GM03348 (cell line): ENCODE data around the gene CCDC38.
"Not testable (repeated sequence)": the region's sequence is repeated elsewhere in the genome, so short reads cannot be mapped to it uniquely, and the experiment has no call there.

ENCODE experiments used
- DNase-seq: peaks from one replicate; pipeline ENCODE4 v3.0.0; 2012; ENCODE audit warnings: low spot score

The CCDC38 gene

DNA sequence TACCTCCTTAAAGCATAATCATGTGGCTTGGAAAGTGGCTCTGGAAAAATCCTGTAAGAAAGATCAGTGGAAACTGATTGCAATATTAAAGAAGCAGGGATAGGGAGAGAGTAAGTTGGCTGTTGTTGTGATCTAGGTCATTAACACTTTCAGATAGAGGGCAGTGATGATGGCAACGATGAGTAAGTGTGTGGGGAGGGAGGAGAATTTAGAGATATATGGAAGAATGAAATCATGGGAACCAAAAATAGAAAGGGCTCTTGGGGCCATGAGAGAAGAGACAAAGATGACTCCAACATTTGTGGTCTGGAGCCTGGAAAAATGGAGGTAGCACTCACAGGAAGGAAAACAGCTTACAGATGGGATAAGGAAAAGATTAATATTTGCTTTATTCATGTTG, 60.3 kb downstream of the CCDC38 start:
- peak; percentile 5 for DNase-seq

DNA sequence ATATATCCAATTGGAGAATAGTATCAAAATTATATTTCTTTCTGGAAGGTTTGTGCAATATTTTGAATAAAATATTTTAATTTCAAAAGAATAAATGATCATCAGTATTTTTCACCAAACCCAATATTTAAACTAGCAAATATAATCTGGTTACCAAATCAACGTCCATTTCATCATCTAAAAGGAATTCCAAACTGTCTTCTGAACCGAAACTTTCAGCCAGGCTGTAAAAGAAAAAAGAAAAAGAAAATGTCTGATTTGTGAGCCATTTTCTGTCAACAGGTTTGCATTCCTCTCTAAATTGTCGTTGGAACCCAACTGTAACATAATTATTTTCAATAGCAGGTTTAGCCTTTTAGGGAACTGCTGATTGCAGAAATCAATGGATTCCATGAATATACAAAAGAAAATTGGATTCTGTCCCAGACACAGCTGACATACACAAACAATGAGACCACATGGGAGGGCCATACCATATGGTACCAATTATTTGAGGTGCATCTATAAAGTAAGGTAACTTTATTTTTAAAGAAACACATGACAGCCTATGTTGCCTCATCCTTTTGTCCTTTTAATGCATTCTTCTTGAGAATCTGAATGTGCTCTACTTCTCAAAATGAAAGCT, 61.0 kb downstream of the CCDC38 start:
- DNase-seq: peak; percentile 27

- no peak for DNase-seq
Observed at GRCh38 chr12:95880895-95881294, 61.5 kb downstream of the CCDC38 start.

DNA sequence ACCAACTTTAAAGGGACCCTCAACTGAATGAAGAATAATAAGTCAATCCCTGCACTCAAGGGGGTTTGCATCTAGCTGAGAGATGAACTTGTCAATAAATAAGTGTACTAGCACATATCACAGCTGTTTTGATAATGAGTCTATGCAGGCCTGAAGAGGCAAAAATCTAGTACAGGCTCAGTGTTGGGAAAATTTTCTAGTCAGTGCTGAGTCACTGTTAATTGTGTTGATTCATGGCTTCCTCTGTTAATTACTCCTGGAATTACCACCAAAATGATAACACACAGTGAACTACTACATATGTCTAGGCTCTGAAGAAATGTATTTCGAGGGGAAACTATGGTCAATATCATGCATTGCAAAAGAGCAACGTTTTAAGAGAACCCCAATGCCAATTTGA, 64.8 kb downstream of the CCDC38 start:
- DNase-seq: no peak

DNA sequence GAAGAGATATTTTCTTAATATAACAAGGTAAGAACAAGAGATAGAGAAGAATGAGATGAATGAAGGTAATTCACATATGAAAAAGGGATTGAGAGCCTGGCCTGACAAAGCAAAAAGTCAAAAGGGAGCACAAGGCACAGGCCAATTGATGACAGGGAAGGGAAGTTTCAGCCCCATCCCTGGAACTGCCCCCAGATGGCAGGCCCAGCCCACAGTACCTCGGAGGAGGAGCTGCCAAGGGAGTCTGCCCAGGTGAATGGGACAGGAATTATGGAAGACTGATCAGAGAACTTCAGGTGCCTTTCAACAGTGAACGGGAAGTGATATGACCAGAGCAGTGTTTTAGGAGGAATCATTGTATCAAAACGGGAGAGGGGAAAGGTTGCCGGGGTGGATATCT, 68.0 kb downstream of the CCDC38 start:
- DNase-seq: no peak

DNA sequence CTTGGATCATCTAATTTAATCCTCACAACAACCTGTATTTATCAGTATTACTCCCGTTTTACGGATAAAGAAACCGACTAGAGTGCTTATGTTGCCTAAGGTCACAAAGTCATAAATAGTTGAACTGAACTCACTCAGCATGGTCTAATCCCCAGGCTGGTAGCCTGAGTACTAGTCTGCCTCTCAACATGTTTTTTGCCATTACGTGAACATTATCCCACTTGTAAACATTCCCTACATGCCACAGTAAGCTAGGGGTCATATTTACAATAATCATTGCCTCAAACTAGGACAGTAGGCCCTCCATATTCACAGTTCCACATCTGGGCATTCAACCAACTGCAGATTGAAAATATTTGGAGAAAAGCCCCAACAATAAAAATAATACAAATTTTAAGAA, 71.5 kb downstream of the CCDC38 start:
- no peak for DNase-seq

DNA sequence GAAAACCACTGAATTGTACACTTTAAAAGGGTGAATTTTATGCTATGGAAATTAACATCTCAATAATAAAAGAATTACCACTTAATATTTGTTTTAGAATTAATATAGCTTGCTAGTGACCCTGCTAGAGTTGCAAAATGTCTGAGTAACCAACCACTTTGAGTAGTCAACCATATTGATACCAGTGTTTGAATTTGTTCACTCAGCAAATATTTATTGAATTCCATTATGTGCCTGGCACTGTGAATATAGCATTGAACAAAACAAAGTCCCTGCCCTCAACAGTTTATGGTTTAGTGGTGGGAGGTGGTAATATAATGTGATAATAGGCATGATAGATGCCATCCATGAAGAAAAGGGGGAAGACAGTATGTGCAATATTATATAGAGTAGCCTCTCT, 79.1 kb downstream of the CCDC38 start:
- no peak for DNase-seq

DNA sequence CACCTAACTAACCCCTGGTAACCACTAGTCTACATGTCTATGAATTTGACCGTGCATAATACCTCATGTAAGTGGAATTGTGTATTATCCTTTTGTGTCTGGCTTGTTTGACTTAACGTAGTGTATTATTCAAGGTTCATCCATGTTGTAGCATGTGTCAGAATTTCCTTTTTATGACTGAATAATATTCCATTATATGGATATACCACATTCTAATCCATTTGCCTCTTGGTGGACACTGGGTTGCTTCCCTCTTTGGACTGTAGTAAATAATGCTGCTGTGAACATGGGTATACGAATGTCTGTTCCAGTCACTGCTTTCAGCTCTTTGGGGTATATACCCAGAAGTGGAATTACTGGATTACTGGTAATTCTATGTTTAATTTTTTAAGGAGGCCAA, 80.4 kb downstream of the CCDC38 start:
- no peak for DNase-seq

GRCh38 chr12:95859947-95860850, 82.2 kb downstream of the CCDC38 start:
- no peak for DNase-seq

DNA sequence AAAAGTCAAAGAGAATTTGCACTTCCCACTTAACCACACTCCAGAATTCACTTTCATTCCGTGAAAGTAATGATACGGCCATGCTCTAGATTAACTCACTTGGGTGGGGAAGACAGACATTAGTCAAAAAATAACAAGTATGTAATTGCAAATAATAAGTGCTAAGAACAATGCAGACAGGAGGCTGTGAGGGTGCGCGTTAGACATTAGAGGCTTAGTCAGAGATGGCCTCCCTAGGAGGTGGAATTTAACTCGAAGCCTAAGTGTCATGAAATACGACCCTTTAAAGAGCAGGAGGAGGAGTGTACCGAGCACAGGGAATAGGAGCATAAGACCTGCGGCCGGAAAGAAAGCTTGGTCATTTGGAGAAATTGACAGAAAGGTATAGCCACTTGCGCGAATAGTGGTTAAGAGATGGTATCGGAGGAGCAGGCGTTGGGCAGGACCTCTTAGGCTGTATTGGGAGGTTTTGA, 83.0 kb downstream of the CCDC38 start:
- DNase-seq: peak; percentile 13

GRCh38 chr12:95858451-95859343, 83.7 kb downstream of the CCDC38 start, which contains the start of gene SNRPF:
SNRPF (plus strand) TSS chr12:95858952; CDS start chr12:95859074, 122 bp downstream.
- peak; percentile 100 for DNase-seq

DNA sequence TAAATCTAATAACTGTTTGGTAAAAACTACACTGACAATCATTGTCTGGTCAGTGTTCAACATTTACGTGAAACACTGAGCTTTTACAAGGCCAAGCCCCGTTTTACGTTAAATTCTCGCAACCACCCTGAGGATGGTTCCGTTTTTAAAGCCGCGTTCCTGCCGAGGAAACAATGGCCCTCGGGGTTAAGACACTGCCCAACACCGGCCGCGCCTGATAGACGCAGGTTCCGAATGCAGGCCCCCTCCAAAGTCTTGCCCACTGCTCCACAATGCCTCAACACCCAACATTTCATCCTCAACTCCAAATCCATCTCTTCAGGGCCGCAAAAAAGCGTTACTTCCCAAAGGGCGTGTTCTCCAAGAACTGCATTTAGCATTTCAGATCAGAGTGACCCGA, 84.6 kb downstream of the CCDC38 start:
- DNase-seq: no peak

DNA sequence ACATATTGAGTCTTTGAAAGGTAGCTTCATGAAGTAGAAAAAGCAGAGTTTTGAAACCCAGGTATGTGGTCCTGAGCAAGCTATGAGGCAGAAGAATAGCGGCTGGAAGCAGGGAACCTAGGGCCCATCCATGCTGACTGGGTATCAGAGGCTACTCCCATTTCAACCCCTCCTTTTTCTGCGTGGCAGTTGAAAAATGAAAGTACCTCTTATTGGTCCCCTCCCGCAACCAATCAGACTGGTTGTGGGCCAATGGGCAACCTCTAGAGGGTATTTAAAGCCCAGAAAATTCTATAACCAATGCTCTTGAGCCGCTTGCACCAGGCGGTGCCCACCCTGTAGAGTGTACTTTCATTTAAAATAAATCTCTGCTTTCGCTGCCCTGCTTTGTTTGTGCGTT, 85.3 kb downstream of the CCDC38 start:
- no peak for DNase-seq

GRCh38 chr12:95852133-95852532, 90.3 kb downstream of the CCDC38 start:
- no peak for DNase-seq

GRCh38 chr12:95851606-95852005, 90.8 kb downstream of the CCDC38 start:
- DNase-seq: no peak

DNA sequence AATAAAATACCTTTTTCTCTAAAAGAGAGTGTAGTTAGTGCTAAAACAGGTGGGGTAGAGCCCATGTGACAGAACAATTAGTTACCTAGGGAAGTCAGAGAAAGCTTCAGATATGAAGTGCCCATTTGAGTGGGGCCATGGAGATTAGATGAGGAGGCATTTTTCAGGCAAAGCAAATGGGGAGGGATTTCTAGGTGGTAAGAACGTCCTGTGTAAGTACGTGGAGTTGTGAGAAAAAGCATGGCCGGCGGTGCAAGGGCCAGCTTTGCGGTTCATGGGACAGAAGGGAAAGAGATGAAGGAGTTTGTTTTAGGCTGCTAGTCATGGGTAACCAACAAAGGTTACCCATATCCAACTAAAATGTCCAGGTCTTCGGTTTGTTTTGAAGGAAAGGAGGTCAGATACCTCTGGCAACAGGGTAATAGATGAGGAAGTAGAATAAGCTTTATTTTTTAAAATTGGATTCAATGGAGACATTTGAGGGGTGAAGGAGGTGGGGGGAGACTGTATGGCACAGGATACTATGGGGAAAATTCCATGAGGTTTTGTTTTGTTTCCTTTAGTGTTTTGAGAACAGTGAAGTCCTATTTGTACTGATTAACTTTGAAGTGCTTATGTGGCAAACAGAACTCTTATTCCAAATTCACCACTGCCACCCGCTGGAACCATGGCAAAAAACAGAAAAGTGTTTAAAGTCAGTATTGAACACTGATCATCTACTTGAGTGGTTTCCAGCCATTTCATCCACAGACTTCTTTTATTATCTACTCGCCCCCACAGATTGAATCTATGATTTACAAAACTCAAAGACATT, 93.6 kb downstream of the CCDC38 start:
- DNase-seq: peak; percentile 13

GRCh38 chr12:95842426-95842825, 100.0 kb downstream of the CCDC38 start:
- DNase-seq: not testable (repeated sequence)

GRCh38 chr12:95838125-95838524, 104.3 kb downstream of the CCDC38 start:
- peak; percentile 17 for DNase-seq

GRCh38 chr12:95837240-95838038, 105.0 kb downstream of the CCDC38 start:
- DNase-seq: no peak

DNA sequence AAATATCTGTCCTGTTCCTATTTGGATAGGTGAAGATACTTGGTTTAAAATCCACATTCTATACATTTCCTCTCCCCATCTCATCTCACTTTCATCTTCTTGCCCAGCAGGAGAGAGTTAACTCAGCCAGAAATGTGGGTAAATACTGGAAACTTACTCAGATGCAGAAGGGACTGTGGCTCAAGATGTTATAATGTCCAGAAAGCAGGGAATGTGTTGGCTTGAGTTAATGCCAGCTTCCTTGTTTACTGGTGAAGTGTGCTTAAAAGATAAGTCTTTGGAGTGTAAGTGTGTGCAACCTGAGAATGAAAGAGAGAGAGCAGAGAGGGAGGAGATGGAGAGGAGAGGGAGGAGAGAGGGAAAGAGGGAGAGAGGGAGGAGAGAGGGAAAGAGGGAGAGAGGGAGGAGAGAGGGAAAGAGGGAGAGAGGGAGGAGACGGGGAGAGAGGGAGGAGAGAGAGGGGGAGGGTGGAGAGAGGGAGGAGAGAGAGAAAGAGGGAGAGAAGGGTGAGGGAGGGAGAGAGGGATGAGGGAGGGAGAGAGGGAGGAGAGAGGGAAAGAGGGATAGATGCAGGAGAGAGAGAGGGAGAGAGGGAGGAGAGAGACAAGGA, 105.7 kb downstream of the CCDC38 start:
- DNase-seq: peak; percentile 15
